Kidney capillary endothelial cell (primary cell): Measurements from ENCODE around the gene ZNRF4.

Source experiments
- DNase-seq: peaks from one replicate; pipeline ENCODE4 v3.0.0-alpha.2; 2018; ENCODE audit warnings: low spot score

ZNRF4 gene

DNA sequence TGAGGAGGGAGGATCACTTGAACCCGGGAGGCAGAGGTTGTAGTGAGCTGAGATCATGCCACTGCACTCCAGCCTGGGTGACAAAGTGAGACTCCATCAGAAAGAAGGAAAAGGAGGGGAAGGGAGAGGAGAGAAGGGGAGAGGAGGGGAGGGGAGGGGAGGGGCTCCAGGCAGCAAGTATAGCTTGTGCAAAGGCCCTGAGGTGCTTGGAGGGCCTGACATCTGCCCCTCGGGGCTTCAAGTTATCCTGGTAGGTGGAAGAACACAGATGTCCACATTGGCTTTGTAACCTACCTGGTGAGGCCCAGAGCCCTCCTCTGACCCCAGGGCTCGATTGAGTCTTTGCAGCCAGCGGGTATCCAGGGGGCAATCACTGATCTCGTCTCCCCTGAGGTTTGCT is 11.5 kb upstream of the ZNRF4 start:
- no peak for DNase-seq

DNA sequence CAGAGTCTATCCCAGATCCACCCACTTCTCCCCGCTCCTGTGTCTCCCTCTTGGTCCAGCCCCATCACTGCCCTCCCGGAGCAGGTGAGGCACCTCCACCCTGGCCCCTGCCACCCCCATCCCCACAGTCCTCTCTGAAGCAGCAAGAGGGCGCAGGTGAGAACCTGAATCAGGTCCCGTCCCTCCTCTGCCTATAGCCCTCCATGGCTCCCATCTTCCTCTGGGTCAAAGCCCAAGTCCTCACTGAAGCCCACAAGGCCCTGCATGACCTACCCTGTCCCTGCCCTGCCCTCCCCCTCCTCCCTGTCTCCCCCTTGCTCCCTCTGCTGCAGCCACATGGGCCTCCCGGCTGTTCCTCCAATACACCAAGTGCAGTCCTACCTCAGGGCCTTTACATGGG is 10.8 kb upstream of the ZNRF4 start:
- DNase-seq: no peak

DNA sequence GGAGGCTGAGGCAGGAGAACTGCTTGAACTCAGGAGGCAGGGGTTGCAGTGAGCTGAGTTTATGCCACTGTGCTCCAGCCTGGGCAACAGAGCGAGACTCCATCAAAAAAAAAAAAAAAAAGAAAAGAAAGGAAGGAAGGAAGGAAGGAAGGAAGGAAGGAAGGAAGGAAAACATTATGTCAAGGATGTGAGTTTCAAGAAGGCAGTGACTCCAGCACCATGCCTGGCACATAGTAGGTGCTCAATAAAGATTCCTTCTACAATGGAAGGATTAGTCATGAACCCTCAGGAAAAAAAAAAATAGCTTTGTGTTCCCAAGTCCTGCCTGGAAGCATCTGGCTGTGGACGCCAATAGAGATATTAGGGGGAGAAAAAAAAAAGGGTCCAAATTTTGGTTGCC is 10.1 kb upstream of the ZNRF4 start:
- no peak for DNase-seq

DNA sequence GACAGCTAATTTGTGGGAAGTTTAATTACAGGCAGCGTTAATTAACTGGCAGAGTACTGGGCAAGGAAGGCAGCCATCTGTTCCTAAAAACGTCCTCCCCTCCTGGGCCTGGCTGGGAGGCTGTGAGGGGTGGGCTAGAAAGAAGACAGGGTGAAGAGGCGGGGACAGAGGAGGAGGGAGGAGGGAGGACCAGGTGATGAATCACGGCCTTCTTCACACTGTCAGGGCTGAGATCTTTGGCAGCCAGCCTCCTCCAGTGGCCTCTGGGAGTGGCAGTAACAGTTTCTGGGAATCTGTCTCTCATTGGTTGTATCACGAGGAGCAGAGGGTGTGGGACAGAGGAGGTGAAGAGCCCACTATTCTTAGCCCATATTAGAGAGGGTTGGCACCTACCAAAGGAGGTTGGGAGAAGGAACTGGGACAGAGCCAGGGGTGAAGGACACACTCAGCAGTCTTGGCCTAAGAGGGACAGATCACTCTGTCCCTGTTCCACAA is 9.6 kb upstream of the ZNRF4 start:
- DNase-seq: no peak

DNA sequence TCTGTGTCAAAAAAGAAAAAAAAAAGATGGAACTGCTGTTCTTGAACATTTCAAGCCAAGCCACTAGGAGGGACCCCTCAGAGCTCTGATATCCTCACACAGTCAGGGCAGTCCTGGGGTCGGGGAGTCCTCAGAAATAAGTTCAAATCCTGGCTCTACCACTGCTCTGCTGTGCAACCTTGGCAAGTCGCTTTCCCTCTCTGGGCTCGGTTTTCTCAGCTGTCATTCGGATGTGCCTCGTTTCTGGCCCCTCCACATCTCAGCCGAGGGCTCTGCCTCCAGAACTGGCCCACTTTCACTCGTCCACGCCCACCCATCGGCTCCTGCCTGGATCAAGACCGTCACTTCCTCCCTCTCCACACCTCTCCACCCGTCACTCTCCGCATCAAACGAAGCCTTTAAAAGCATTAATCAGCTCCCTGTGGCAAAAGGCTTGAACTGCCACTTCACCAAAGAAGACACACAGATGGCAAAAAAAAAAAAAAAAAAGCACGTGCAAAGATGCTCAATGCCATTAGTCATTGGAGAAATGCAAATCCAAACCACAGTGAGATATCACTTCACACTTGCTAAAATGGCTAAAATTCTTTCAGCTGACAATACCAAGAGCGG is 7.4 kb upstream of the ZNRF4 start:
- DNase-seq: no peak

DNA sequence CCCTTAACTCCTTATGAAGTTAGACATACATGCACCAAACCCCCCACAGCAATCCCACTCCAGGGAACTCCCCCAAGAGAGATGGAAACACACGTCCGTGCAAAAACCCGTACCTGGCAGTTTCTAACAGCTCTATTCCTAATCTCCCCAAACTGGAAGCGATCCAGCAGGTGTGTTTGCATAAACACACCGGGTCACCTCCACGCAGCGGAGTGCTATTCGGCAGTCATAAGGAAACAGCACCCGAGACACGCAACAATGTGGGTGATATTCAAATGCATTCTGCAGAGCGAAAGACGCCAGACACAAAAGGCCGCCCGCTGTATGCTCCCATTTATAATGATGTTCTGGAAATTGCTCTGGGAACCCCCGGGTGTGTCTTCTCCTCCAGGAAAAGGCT is 6.8 kb upstream of the ZNRF4 start:
- no peak for DNase-seq

DNA sequence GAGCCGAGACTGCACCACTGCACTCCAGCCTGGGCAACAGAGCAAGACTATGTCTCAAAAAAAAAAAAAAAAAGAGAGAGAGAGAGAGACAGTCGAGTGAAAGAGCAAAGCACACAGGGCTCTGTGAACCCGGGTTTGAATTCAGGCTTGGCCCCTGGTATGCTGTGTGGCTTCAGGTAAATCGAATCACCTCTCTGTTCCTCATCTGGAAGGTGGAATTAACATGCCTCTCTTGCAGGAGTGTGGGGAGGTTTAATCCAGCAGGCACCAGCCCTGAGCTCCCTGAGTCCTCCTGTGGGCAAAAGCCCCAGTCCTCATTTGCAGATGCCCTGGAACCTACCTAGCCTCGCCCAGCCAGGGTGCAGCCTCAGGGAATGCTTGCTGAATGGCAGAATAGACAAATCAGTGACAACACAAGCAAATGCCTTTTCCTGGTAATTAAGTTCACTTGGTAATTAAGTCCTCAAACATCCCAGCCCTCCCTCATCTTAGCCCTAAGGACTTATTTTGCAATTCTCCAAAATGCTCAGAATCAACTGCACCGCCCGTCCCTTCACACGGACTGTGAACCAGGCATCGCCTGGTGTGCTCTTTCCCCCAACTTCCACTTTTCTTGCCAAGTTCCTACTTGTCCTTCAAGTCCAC is 4.6 kb upstream of the ZNRF4 start:
- no peak for DNase-seq

DNA sequence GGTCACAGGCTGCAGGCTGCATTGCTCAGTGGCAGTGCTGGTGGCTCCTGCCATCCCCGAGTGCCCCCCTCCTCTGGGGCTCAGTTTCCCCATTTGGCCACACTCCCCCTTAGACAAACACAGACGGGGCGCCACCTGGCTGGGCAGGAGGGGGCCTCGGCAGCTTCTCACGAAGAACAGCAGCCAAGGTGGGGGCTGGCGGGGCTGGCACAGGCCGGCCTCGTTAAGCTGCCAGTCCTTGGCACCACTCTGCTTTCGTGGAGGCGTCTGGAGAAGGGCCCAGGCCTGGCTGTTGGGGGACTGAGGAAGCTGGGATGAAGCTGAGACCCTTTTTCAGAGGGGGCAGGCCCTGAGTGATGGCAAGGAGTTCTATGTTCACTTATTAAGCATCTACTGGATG is 3.7 kb upstream of the ZNRF4 start:
- no peak for DNase-seq

DNA sequence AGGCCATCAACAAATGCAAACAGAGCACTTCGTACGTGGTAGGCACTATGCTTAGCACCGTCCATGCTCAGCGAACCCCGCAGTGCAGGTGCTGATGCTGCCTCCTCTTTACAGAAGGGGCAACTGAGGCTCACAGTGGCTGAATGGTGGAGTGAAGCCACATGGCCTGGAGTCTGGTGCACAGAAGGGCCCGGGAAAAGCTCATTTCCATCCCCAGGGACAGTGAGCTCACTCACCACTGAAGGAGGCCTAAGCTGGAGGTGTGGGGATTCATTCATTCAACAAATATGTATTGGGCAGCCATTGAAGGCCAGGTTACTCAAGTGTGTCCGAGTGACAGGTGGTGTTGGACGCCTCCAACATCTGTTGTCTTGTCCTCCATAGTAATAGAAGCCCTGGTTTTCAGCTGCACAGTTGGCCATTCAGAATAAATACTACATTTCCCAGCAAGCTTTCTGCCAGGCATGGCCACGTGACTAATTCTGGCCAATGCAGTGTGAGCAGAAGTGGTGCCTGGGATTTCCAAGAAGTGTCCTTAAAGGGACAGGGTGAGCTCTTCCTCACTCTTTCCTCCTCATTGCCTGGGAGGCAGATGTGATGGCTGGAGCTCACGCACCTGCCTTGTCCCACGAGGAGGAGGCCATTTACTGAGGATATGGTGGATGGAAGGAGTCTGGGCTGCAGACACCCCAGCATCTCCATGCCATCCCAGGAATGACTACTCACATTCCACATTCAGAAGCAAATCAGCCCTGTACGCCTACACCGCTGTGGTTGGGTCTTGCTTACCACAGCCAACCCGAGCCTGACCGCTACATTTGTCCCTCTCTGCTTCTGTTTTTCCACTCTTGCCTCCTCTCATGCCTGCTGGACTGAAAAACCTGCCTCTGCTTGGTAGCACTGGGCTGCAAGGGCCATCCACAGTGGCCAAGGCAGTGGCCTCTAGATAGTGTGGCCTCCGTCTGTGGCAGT is 2.3 kb upstream of the ZNRF4 start:
- no peak for DNase-seq

DNA sequence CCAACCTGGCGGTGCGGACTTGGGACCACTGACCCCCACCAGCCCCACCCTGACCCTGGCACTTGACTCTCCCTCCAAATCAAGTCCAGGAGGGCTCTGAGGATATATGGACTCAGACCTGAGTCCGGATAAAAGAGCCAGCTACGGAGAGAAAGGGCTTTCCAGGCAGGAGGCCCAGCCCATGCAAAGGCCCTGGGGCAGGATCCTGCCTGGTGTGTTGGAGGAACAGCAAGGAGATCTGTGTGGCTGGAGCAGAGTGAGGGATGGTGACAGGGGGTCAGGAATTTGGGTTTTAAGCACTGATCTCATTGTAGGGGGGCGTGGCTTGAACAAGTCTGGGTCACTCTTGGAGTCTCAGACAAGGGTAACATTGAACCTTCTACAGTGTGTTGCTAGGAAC is 474 bp upstream of the ZNRF4 start:
- no peak for DNase-seq

DNA sequence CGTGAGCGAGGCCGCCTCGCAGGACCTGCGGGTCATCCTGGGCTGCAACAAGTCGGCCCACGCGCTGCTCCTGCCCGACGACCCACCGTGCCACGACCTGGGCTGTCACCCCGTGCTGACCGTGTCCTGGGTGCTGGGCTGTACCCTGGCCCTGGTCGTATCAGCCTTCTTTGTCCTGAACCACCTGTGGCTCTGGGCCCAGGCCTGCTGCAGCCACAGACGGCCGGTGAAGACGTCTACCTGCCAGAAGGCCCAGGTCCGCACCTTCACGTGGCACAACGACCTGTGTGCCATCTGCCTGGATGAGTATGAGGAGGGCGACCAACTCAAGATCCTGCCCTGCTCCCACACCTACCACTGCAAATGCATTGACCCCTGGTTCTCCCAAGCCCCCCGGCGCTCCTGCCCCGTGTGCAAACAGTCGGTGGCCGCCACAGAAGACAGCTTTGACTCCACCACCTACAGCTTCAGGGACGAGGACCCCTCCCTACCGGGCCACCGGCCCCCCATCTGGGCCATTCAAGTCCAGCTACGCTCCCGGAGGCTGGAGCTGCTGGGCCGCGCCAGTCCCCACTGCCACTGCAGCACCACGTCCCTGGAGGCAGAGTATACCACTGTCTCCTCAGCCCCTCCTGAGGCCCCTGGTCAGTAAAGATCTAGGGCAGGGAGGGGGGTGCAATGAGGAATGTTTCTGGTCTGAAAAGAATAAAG is 1.1 kb downstream of the ZNRF4 start:
- DNase-seq: no peak

DNA sequence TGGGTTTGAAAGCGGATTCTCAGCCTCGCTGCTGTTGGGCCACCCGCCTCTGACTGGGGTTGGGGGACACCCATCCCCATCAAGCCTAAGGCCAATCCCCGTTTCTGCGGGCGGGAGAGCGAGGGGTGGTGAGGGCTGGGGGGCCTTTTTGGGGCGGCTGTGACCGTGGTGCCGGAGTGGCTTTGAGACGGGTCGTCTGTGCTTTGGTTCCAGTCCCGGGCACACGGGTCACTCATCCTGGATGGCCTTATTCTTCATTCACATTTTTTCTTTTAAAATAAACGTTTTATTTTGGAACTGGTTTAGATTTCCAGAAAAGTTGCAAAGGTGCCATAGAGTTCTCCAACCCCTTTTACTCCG is 1.6 kb downstream of the ZNRF4 start:
- DNase-seq: no peak

DNA sequence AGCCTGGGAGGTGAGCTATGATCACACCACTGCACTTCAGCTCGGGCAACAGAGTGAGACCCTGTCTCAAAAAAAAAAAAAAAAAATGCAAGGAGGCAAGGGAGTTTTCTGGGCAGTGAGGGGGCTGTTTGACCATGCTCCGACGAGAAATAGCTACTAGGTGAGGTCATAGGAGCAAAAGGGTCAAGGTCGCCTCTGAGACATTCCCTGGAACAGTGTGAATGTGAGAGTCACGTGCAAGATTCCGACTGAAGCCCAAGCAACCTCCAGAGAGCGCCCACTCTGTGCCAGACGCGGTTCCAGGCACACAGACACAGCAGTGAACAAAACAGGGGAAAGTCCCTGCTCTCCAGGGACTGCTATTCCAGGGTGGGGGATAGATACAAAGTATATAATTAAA is 2.5 kb downstream of the ZNRF4 start:
- no peak for DNase-seq

DNA sequence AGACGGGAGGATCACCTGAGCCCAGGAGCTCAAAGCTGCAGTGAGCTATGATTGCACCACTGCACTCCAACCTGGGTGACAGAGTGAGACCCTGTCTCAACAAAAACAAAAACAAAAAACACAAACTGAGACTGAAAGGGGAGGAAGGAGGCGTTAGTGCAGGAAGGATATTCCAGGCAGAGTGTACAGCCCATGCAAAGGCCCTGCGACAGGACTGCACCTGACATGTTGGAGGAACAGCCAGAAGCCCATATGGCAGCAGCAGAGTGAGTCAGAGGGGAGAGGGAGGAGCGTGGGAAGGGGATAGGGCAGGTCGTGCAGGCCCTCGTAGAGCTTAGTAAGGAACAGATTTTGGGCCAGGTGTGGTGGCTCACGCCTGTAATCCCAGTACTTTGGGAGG is 3.2 kb downstream of the ZNRF4 start:
- no peak for DNase-seq

DNA sequence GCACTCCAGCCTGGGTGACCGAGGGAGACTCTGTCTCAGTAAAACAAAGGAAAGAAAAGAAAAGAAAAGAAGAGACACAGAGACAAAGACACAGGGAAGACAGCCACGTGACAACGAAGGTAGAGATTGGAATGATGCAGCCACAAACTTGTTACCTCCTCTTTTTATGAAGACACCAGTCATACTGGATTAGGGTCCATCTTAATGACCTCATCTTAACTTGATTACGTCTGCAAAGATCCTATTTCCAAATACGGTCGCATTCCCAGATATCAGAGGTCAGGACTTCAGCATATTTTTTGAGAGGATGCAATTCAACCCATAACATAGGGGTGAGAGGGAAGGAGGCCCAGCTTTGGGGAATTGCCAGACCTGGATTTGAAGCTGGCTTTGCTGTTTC is 4.1 kb downstream of the ZNRF4 start:
- DNase-seq: no peak

DNA sequence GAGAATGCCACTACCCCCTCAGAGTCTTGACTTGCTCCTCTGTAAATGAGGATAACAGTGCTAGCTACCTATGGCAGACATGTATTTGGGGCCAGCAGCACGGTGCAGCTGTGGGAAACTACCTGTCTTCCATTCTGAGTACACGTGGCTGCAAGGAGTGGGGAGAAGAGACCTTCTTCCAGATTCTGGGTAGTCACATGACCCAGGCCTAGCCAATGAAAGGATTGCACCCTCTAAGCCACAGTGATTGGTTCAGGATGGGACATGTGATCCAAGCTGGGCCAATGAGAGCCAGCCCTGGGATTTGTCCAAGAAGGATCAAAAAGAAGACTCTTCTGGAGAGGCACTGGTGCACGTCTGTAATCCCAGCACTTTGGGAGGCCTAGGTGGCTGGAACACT is 5.5 kb downstream of the ZNRF4 start:
- DNase-seq: no peak

DNA sequence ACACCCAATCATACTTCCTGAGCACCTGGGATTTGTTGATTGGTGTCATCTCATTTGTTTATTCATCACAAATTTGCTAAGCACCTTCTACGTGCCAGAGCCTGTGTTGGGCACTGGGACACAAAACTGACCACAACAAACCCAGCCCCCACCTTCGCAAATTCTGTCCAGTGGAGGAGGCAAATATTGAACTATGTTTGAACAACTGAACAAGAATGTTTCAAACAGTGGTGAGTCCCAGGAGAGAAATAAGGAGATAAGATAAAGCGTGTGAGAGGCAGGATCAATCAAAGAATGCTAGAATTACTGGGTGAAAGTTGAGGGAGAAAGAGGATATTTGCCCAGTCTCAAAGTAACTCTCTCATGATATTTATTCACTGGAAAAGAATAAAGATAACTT is 8.7 kb downstream of the ZNRF4 start:
- no peak for DNase-seq

DNA sequence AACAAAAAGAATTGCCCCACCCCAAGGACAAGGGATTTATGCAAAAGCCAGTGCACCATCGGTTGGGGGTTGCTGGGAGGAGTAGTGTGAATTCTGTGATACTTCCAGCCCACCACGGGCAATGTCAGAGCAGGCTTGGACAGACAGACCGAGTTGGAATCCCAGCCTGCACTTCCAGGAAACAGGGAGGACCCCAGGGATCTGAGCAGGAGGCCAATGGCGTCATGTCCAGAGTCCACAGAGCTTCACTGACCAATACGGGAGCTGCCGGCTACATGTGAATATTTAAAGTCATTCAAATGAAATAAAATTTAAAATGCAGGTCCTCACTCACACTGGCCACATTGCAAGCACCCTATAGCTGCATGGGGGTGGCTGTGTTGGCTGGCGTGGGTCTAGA is 10.9 kb downstream of the ZNRF4 start:
- DNase-seq: no peak

DNA sequence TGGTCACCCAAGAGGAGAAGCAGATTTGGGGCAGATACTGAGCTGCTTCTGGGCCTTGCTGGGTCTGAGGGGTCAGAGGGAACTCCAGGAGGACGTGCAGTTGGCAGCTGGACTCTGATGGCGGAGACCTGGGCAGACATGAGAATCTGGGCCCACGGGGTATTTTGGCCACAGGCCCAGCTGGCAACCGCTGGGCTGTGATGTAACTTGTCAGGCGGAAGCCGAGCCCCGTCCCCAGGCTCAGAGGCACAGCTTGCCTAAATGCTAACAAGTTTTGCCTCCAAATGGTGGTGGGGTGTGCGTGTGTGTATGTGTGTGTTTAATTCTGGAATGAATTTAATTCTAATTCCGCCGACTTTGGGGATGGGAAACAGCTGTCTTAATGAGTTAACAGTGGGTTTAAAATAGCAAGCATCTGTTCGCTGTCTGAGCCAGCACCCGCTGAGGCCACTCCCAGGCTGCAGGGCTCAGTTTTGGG is 11.6 kb downstream of the ZNRF4 start:
- DNase-seq: no peak

DNA sequence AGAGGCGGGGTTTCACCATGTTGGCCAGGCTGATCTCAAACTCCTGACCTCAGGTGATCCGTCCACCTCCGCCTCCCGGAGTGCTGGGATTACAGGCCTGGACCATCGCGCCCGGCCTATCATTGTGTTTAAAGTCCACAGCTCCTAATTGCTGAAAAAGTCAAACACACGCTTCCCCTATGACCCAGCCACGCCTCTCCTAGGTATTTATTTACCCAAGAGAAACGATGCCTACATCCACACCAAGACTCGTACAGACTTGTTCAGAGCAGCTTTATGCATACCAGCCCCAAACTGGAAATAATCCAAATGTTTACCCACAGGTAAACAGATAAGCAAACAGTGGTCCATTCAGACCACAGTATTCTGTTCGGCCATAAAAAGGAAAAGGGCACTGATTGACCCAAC is 15.1 kb downstream of the ZNRF4 start:
- no peak for DNase-seq

DNA sequence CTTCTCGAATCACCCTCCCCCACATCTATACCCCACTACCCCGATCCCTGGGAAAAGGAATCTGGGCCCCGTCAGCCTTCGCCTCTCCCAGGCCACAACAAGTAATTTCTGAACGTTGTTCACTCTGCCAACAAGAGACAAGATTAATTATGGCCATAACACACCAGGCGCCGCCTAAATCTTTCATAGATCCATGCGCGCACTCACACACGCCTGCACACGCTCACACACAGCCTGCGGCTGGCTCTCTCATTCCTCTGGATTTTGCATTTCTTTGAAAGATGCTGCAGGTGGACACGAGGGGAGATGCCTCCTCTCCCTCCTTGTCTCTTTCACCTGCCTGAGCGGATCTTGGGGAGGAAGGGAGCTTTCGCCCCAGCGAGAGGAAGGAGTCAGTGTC is 17.1 kb downstream of the ZNRF4 start:
- no peak for DNase-seq

DNA sequence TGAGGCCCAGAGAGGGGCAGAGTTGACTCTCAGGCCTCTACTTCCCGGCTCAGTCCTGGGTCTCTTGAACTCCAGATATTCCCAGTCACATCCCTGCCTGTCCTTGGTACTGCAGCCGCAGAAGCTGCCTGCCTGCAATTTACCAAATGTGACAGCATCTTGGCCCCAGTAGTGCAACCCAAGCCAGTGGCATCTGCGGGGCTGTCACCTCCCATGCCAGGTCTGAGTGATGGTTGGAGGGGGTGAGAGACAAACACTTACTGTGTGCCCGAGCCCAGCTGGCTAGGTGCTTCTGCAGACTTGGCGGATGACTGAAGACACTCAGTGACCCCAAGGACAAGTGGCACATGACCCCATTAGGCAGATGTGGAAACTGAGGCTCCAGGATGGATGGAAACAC is 18.4 kb downstream of the ZNRF4 start:
- DNase-seq: no peak
